GM18507 (cell line): ENCODE measurements around the gene RIOK1.
"Not testable (repeated sequence)": the region's sequence is repeated elsewhere in the genome, so short reads cannot be mapped to it uniquely, and the experiment has no call there.

Source experiments
- DNase-seq: peaks from one replicate; pipeline ENCODE4 v3.0.0; 2011; ENCODE audit warnings: low read depth; ENCODE audit not compliant: insufficient read length; ENCODE audit errors: extremely low spot score
- FAIRE-seq: peaks from 2 replicates; lab custom pipeline; 2011; peaks lifted over from hg19 to GRCh38; lab: Jason Lieb, UNC

RIOK1 gene

DNA sequence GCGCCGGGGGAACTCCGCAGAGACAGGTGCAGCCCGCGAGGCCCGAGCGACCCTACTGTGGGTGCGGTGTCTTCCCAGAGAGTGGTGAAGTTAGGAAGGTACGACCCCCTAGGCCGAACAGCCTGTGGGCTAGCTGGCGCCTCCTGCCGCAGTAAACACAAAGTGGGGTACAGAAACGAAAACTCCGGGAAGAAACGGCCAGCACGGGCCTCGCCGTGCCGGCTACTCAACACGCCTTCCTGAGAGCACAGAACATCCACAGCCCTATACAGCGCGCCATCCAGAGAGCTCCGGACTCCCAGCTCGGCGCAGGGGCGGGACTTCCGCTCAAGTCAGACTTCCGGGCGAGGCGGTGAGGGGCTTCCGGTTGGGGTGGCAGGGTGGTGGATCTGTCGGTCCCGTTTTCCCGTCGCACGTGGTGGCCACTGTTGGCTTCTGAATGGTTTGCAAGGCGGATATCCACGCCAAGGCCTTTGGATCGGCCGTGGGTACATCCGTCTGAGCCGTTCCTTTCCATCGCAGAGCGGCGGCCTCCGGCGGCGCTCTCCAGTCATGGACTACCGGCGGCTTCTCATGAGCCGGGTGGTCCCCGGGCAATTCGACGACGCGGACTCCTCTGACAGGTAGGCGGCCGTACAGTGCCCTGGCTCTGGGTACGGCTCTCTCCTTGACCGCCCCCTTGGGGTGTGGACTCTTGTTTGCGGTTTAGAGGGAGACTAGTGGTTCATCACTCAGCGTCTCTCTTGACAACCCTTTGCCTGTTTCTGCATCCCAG, at the start of gene RIOK1, which contains the start of gene CAGE1:
Gene RIOK1 (plus strand): TSS at position 358 of the 775 bp plus-strand sequence. CDS start 195 bp downstream, at position 553.
Gene CAGE1 (minus strand): TSS at position 292 of the 775 bp plus-strand sequence. CDS start 2,569 bp downstream, outside the sequence.
- DNase-seq (peak; percentile 90), FAIRE-seq (peak; percentile 95)

DNA sequence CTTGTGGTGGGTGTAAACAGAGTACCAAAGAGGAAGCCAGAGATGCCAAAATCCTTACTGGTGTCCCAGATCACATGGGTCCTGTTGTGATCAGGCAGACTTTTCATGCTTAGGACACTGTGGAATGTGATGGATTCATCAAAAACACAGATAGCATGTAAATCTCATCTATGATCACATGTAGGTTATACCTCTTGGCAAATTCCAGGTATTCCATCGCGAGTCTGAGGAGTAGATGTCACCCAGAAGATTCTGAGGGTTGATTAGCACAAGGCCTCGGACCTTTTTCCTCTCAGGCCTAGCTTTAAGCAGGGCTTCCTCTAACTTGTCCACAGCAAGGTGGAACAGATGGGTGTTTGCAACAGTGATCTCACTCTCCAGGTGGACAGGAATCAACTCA, 48.3 kb upstream of the RIOK1 start:
- FAIRE-seq (no peak), DNase-seq (no peak)

DNA sequence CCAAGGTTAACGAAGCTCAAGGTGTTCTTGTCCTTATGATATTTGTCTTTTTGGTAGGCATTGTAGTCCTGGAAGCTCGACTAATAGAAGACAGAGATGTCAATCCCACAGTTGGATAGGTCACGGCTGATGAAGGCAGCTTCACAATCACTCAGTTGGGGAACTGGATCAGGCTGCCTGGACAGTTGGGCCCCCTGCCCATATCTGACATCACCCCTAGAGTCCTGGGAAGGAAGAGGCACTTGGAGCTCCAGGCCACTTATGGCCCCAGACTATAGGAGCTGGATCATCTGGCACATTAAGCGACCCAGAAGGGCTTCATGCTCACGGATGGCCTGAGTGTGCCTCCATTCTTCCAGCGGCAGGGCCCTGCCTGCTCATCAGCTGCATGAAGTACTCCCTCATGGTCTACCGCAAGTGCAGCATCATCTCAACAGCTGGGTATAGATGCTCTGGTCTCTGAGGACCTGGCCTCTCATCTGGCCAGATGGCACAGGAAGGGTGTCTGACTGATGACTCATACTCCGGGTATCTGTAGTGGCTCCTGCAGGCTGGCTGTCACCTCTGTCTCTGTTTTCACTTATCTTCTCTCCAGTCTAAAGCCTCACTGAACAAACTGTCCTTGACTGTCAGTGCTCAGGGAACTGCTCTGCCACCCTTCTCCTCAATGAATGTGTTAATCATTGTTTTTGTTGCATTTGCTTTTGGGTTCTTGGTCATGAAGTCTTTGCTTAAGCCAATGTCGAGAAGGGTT, 47.4 kb upstream of the RIOK1 start:
- no peak for FAIRE-seq
- DNase-seq: peak; percentile 7

DNA sequence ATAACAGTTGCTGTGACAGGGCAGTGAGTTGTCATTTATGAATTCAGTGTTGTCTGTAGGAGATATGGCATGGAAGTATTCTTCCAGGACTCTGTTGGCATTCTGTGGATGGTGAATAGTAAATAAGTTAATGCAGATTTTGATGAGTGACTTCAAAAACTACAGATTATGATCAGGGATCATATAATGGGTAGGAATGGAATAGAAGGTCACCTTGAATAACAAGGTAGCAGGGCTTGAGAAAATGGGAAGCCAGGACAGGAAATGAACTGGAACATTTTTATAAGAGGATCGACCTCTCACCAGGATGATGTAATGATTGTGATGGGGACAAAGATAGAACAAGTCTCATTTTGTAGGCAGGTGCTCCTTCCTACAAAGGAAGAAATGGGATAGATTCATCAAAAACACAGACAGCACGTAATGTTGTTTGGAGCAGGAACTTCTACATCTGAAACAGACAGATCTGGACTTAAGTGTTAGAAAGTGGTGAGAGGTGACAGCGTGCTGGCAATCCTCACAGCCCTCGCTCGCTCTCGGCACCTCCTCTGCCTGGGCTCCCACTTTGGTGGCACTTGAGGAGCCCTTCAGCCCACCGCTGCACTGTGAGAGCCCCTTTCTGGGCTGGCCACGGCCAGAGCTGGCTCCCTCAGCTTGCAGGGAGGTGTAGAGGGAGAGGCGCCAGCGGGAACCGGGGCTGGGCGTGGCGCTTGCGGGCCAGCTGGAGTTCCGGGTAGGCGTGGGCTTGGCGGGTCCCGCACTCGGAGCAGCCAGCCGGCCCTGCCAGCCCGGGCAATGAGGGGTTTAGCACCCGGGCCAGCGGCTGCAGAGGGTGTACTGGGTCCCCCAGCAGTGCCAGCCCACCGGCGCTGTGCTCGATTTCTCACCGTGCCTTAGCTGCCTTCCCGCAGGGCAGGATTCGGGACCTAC, 45.8 kb upstream of the RIOK1 start:
- no peak for DNase-seq

DNA sequence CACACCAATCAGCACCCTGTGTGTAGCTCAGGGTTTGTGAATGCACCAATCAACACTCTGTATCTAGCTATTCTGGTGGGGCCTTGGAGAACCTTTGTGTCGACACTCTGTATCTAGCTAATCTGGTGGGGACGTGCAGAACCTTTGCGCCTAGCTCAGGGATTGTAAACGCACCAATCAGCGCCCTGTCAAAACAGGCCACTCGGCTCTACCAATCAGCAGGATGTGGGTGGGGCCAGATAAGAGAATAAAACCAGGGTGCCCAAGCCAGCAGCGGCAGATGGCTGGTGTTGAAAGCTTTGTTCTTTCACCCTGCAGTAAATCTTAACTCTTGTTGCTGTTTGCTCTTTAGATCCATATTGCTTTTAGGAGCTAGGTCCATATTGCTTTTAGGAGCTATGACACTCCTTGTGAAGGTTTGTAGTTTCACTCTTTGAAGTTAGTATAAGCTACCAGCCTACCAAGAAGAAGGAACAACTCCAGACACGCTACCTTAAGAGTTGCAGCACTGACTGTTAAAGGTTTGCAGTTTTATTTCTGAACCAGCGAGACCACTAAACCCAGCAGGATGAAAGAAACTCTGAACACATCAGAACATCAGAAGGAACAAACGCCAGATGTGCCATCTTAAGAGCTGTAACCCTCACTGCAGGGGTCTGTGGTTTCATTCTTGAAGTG, 44.7 kb upstream of the RIOK1 start:
- not testable (repeated sequence) for FAIRE-seq, DNase-seq

More for the DNA sequence above, 45.8 kb upstream of the RIOK1 start:
- no peak for FAIRE-seq

DNA sequence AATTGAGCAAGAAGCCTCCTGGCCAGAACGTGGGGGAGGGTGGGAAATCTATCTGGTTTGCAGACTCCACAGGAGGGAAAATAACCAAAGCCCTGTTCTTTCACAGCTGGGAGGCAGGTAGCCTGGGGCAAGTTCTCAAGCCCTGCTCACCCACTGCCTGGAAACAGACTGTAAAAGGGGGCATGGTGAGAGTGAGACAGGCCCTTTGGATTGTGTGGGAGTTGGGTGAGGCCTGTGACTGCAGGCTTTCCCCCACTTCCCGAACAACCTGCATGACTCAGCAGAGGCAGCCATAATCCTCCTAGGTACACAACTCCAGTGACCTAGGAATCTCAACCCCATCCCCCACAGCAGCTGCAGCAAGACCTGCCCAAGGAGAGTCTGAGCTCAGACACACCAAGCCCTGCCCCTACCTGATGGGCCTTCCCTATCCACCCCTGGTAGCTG, 42.0 kb upstream of the RIOK1 start:
- FAIRE-seq, DNase-seq: not testable (repeated sequence)

DNA sequence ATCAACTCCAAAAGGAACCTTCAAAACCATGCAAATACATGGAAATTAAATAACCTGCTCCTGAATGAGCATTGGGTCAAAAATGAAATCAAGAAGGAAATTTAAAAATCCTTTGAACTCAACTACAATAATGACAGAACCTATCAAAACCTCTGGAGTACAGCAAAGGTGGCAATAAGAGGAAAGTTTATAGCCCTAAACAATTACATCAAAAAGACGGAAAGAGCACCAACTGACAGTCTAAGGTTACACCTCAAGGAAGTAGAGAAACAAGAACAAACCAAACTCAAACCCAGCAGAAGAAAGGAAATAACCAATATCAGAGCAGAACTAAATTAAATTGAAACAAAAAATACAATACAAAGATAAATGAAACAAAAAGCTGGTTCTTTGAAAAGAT, 39.0 kb upstream of the RIOK1 start:
- not testable (repeated sequence) for DNase-seq, FAIRE-seq

DNA sequence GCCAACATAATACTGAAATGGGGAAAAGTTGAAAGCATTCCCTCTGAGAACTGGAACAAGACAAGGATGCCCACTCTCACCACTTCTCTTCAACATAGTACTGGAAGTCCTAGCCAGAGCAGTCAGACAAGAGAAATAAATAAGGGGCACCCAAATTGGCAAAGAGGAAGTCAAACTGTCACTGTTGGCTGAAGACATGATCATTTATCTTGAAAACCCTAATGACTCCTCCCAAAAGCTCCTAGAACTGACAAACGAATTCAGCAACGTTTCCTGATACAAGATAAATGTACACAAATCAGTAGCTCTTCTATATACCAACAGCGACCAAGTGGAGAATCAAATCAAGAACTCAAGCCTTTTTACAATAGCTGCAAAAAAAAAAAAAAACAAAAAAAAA, 37.7 kb upstream of the RIOK1 start:
- not testable (repeated sequence) for FAIRE-seq, DNase-seq

DNA sequence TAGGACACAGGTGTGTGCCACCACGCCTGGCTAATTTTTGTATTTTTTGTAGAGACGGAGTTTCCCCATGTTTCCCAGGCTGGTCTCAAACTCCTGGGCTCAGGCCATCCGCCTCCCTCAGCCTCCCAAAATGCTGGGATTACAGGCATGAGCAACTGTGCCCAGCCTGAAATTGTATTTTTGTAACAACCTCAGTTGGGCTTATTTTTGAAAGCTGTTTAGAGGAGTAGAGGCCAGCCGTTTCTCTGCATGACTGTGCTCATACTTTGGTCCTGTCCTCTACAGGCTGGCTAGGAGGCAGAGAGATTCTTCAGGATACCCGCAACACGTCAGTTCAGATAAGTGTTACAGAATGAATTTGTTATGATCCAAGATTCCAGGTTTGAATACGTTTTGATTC, 22.2 kb upstream of the RIOK1 start:
- FAIRE-seq: no peak
- DNase-seq: no peak

DNA sequence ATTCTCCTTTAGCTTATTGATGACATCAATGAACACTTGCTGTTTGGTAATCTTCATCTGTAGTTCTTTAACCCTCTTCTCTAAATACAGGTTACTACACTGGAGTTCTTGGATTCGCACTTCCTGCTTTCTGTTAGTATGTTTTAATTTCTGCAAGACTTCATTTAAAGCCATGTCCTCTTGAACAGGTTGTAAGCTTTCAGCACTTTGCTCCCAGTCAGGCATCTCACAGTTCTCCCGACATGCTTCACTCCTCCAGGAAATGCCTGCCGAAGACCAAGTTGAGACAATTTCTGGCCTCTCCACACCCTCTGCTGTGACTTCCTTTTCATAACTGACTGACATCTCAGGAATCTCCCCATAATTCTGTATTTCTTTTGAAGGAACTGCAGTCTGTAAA, 15.9 kb upstream of the RIOK1 start:
- FAIRE-seq (no peak), DNase-seq (no peak)

DNA sequence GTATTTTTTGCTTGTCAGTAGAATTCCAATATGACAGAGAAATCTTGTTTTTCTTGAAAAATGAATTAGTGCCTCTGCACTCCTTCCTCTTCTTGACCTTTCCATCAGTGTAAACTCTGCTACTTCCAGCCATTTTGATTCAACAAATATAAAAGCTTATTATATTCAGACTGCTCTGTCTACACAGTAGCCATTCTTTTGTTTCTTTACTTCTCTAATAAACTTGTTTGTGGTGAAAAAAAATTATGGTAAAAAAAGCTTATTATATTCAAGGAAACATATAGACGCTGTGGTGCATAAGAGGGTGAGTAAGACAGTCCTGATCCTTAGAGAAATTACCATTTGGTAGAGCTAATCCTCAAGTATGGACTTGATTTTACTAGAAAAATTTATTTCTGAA, 11.6 kb upstream of the RIOK1 start:
- no peak for FAIRE-seq
- DNase-seq: no peak

DNA sequence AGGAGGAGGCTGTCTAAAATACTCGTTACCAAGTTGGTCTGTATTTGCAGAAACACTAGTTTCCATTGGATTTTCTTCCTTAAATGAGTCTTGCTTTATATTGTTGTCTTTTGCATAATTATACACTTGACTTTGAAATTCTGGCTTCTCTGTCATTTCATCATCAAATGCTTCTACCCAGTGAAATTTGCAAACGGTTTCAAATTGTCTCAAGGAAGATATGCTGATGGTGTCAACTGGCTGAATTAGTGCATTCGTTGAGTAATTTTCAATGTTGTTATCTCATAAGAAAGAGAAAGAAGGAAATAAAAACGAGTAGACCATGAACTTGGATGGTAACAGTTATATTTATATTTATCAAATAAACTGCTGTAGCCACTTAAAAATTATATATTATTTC, 10.9 kb upstream of the RIOK1 start:
- DNase-seq (no peak), FAIRE-seq (no peak)

DNA sequence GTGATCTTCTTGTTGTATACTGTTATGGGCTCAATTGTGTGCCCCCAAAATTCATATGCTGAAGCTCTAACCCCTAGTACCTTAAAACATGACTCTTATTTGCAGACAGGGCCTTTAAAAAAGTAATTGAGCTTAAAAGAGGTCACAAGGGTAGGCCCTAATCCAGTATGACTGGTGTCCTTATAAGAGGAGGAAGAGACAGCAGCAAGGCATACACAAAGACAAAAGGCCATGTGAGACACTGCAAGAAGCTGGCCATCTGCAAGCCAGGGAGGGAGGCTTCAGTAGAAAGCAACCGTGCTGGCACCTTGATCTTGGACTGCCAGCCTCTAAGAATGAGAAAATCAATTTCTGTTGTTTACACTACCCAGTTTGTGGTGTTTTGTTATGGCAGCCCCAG, 8.5 kb upstream of the RIOK1 start:
- no peak for FAIRE-seq
- no peak for DNase-seq

DNA sequence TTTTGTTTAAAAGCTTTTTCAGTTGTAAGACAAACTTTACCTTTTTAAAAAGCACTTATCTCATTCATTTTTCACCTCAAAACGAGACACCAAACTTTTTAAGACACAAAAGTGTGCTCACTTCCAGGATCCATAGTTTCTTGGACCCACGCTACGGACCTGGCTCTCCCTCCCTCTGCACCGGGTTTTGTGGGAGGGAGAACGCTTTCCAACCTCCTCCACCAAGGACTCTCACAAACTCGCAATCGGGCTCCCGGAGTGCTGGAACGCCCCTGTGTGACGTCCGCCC, 502 bp upstream of the RIOK1 start:
- DNase-seq: no peak

DNA sequence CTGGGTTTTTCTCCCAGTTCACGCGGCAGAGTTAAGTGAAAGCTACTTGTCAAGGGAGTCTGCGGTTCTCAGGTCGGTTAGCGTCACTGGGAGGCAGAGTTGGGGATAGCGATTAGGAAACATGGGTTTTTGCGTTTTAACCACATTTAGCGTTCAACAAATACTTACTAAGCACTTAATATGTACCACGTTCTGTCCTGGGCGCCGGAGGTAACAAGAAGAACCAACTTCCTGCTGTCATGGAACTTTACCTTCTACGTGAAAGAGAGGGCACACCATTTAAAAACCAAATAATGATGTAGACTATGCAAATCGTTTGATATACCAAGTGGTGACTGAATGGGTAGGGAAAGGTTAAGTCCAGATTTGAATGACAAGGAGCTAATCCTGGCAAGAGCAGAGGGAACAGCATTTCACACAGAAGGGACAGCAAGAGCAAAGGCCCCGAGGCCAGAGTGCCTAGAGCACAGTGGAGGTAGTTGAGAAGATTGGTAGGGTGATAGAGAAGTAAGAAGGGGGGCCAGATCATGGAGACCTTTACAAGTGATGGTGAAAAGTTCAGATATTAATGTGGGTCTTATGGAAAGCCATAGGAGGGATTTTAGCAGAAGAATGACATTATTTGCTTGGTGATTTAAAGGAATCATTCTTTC, 744 bp downstream of the RIOK1 start:
- no peak for DNase-seq
- no peak for FAIRE-seq

More for the DNA sequence above, 502 bp upstream of the RIOK1 start:
- no peak for FAIRE-seq

DNA sequence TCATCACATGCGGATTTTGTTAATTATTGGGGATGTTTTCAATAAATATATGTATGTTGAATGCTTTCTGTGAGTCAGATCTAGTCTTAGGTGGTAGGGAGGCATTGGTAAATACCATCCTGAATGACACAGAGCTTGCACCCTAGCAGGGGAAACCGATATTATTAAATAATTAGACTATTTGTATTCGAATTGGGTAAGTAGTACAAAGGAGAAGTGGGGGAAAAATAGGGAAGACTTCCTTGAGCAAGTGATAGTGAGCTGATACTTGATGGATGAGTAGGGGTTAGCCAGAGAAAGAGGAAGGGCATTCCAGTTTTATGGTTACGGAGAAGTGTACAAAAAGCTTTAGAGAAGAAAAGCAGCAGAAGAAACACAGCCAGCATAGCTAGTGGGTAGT, 1.5 kb downstream of the RIOK1 start:
- no peak for FAIRE-seq
- DNase-seq: no peak

DNA sequence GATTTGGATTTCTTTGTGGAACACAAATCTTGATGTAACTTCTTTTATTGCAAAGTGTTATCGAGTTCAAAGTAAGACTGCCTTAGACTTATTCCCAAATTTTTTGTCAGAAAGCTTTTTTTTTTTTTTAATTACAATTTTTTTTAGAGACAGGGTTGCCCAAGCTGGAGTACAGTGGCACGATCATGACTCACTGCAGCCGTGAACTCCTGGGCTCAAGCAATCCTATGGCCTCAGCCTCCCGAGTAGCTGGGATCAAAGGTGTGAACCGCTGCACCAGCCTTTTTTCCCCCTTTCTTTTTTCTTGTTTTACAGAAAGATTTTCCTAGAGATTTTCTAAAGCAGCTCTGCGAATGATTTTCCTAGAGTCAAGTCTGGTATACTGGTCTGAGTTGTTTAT, 2.8 kb downstream of the RIOK1 start:
- no peak for FAIRE-seq
- DNase-seq: no peak

DNA sequence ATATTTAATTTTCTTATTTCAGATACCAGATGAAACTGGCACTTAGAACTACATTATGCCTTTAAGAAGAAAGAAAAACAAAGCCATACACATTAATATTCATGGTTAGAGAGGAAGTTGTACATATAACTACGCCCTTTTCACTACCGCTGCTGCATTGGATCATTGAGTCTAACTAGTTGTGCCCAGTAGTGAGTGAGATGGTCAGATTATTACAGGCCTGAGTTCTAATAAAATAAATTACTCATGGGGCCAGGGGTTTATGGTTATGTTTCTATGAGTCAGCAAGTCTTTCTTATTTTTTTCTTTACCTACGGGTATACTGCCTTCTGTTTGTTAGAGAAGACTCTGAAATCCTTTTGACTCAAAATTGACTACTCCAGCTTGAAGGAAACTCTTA, 11.5 kb downstream of the RIOK1 start:
- no peak for FAIRE-seq
- no peak for DNase-seq

DNA sequence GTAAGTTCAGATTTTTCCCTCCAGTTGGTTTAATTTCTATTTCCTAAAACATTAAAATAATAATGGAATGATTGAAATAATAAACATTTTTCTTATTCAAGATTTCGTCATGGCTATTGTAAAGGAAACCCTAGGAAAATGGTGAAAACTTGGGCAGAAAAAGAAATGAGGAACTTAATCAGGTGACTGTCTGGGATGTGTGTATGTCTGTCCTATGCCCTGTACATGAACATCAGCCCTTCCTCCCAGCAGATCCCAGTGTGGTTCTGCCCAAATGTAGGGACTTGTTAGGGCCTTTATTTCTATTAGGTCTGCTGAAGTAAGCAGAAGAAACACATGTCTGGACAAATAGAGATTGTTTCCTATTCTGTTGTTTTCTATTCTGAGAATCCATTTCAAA, 13.1 kb downstream of the RIOK1 start:
- no peak for DNase-seq
- FAIRE-seq: no peak
